Measurements from ENCODE around the gene CFAP157. TPM values are rescaled to one million over a fixed set of nuclear protein-coding genes. Genes with fewer than 3 reads are reported as not detected.
A peak's percentile ranks its signal among the peaks of the same experiment; 100 is the strongest.

Gene CFAP157
- polyA plus RNA-seq, 2 donors = 0.08 to 0.10 TPM

GRCh38 chr9:127690735-127691134 is 16.1 kb upstream of the CFAP157 start:
- WGBS, 2 donors = 92 to 93% methylated on average over 10 of the region's 10 CpGs
- no peaks in the 10 kb centered on the region for H3K9me3 ChIP-seq (ENCODE audit: control insufficient read depth in 2 of 2, insufficient read depth in 1 of 2, low read depth in 1 of 2, low read length in 1 of 2)
- H3K4me3 ChIP-seq (ENCODE audit: low read depth in 1 of 2, low read length in 2 of 2) = no peak overlapping the region
- H3K27me3 ChIP-seq (ENCODE audit: control insufficient read depth in 1 of 2, insufficient read depth in 2 of 2, low read length in 2 of 2) = no peaks in the 10 kb centered on the region
- no peak overlapping the region for H3K27ac ChIP-seq (ENCODE audit: low read depth in 2 of 2, low read length in 1 of 2)
- peaks cover 0 to 6% of the 10 kb centered on the region in 2 donors for H3K36me3 ChIP-seq (ENCODE audit: control insufficient read depth in 2 of 2, insufficient read depth in 2 of 2, low read length in 1 of 2)
- H3K4me1 ChIP-seq (ENCODE audit: control insufficient read depth in 2 of 2, insufficient read depth in 2 of 2, low read length in 1 of 2) = no peaks in the 10 kb centered on the region

- Histone ChIP-seq H3K4me3 (ENCODE audit: low read depth in 1 of 2, low read length in 2 of 2) (no peak overlapping the region), H3K27ac (ENCODE audit: low read depth in 2 of 2, low read length in 1 of 2) (no peak overlapping the region), H3K36me3 (ENCODE audit: control insufficient read depth in 2 of 2, insufficient read depth in 2 of 2, low read length in 1 of 2) (peaks cover 0 to 6% of the 10 kb centered on the region in 2 donors), H3K4me1 (ENCODE audit: control insufficient read depth in 2 of 2, insufficient read depth in 2 of 2, low read length in 1 of 2) (no peaks in the 10 kb centered on the region), H3K27me3 (ENCODE audit: control insufficient read depth in 1 of 2, insufficient read depth in 2 of 2, low read length in 2 of 2) (no peaks in the 10 kb centered on the region), H3K9me3 (ENCODE audit: control insufficient read depth in 2 of 2, insufficient read depth in 1 of 2, low read depth in 1 of 2, low read length in 1 of 2) (no peaks in the 10 kb centered on the region)
- WGBS, 2 donors = 84 to 87% methylated on average over 20 of the region's 20 CpGs
Measured at GRCh38 chr9:127692071-127692470, 14.7 kb upstream of the CFAP157 start.

GRCh38 chr9:127693143-127693542 is 13.6 kb upstream of the CFAP157 start:
- Histone ChIP-seq H3K36me3 (ENCODE audit: control insufficient read depth in 2 of 2, insufficient read depth in 2 of 2, low read length in 1 of 2) (peaks cover 0 to 6% of the 10 kb centered on the region in 2 donors), H3K4me1 (ENCODE audit: control insufficient read depth in 2 of 2, insufficient read depth in 2 of 2, low read length in 1 of 2) (no peaks in the 10 kb centered on the region), H3K9me3 (ENCODE audit: control insufficient read depth in 2 of 2, insufficient read depth in 1 of 2, low read depth in 1 of 2, low read length in 1 of 2) (no peaks in the 10 kb centered on the region), H3K4me3 (ENCODE audit: low read depth in 1 of 2, low read length in 2 of 2) (no peak overlapping the region), H3K27ac (ENCODE audit: low read depth in 2 of 2, low read length in 1 of 2) (no peak overlapping the region), H3K27me3 (ENCODE audit: control insufficient read depth in 1 of 2, insufficient read depth in 2 of 2, low read length in 2 of 2) (no peaks in the 10 kb centered on the region)
- 88 to 92% methylated on average over 10 of the region's 10 CpGs for WGBS, 2 donors

- WGBS, 2 donors = 91 to 95% methylated on average over 4 of the region's 4 CpGs
- no peaks in the 10 kb centered on the region for H3K4me1 ChIP-seq (ENCODE audit: control insufficient read depth in 2 of 2, insufficient read depth in 2 of 2, low read length in 1 of 2)
Measured at GRCh38 chr9:127693697-127694096, 13.1 kb upstream of the CFAP157 start.

GRCh38 chr9:127694890-127695720 is 11.7 kb upstream of the CFAP157 start:
- H3K27me3 ChIP-seq (ENCODE audit: control insufficient read depth in 1 of 2, insufficient read depth in 2 of 2, low read length in 2 of 2) = no peaks in the 10 kb centered on the region
- H3K27ac ChIP-seq (ENCODE audit: low read depth in 2 of 2, low read length in 1 of 2) = no peak overlapping the region
- peaks cover 0 to 6% of the 10 kb centered on the region in 2 donors for H3K36me3 ChIP-seq (ENCODE audit: control insufficient read depth in 2 of 2, insufficient read depth in 2 of 2, low read length in 1 of 2)
- H3K4me1 ChIP-seq (ENCODE audit: control insufficient read depth in 2 of 2, insufficient read depth in 2 of 2, low read length in 1 of 2) = no peaks in the 10 kb centered on the region
- H3K4me3 ChIP-seq (ENCODE audit: low read depth in 1 of 2, low read length in 2 of 2) = no peak overlapping the region
- no peaks in the 10 kb centered on the region for H3K9me3 ChIP-seq (ENCODE audit: control insufficient read depth in 2 of 2, insufficient read depth in 1 of 2, low read depth in 1 of 2, low read length in 1 of 2)
- WGBS, 2 donors = 61 to 73% methylated on average over 9 of the region's 9 CpGs

More at GRCh38 chr9:127693697-127694096, 13.1 kb upstream of the CFAP157 start:
- Histone ChIP-seq H3K4me3 (ENCODE audit: low read depth in 1 of 2, low read length in 2 of 2) (no peak overlapping the region), H3K9me3 (ENCODE audit: control insufficient read depth in 2 of 2, insufficient read depth in 1 of 2, low read depth in 1 of 2, low read length in 1 of 2) (no peaks in the 10 kb centered on the region), H3K27ac (ENCODE audit: low read depth in 2 of 2, low read length in 1 of 2) (no peak overlapping the region), H3K36me3 (ENCODE audit: control insufficient read depth in 2 of 2, insufficient read depth in 2 of 2, low read length in 1 of 2) (peaks cover 0 to 6% of the 10 kb centered on the region in 2 donors), H3K27me3 (ENCODE audit: control insufficient read depth in 1 of 2, insufficient read depth in 2 of 2, low read length in 2 of 2) (no peaks in the 10 kb centered on the region)

GRCh38 chr9:127697575-127697974 is 9.2 kb upstream of the CFAP157 start:
- Histone ChIP-seq H3K4me3 (ENCODE audit: low read depth in 1 of 2, low read length in 2 of 2) (no peak overlapping the region), H3K9me3 (ENCODE audit: control insufficient read depth in 2 of 2, insufficient read depth in 1 of 2, low read depth in 1 of 2, low read length in 1 of 2) (no peaks in the 10 kb centered on the region), H3K4me1 (ENCODE audit: control insufficient read depth in 2 of 2, insufficient read depth in 2 of 2, low read length in 1 of 2) (no peaks in the 10 kb centered on the region), H3K36me3 (ENCODE audit: control insufficient read depth in 2 of 2, insufficient read depth in 2 of 2, low read length in 1 of 2) (peaks cover 0 to 3% of the 10 kb centered on the region in 2 donors), H3K27ac (ENCODE audit: low read depth in 2 of 2, low read length in 1 of 2) (no peak overlapping the region), H3K27me3 (ENCODE audit: control insufficient read depth in 1 of 2, insufficient read depth in 2 of 2, low read length in 2 of 2) (no peaks in the 10 kb centered on the region)
- 80 to 83% methylated on average over 5 of the region's 5 CpGs for WGBS, 2 donors

- Histone ChIP-seq H3K4me3 (ENCODE audit: low read depth in 1 of 2, low read length in 2 of 2) (no peak overlapping the region), H3K36me3 (ENCODE audit: control insufficient read depth in 2 of 2, insufficient read depth in 2 of 2, low read length in 1 of 2) (peaks cover 0 to 2% of the 10 kb centered on the region in 2 donors), H3K9me3 (ENCODE audit: control insufficient read depth in 2 of 2, insufficient read depth in 1 of 2, low read depth in 1 of 2, low read length in 1 of 2) (no peaks in the 10 kb centered on the region), H3K27ac (ENCODE audit: low read depth in 2 of 2, low read length in 1 of 2) (no peak overlapping the region), H3K27me3 (ENCODE audit: control insufficient read depth in 1 of 2, insufficient read depth in 2 of 2, low read length in 2 of 2) (no peaks in the 10 kb centered on the region), H3K4me1 (ENCODE audit: control insufficient read depth in 2 of 2, insufficient read depth in 2 of 2, low read length in 1 of 2) (no peaks in the 10 kb centered on the region)
- WGBS, 2 donors = 94 to 96% methylated on average over 5 of the region's 5 CpGs
Measured at GRCh38 chr9:127698386-127698785, 8.4 kb upstream of the CFAP157 start.

- Histone ChIP-seq H3K4me3 (ENCODE audit: low read depth in 1 of 2, low read length in 2 of 2) (peak overlapping the region; percentile 13 to 34), H3K36me3 (ENCODE audit: control insufficient read depth in 2 of 2, insufficient read depth in 2 of 2, low read length in 1 of 2) (no peaks in the 10 kb centered on the region), H3K9me3 (ENCODE audit: control insufficient read depth in 2 of 2, insufficient read depth in 1 of 2, low read depth in 1 of 2, low read length in 1 of 2) (no peaks in the 10 kb centered on the region), H3K27ac (ENCODE audit: low read depth in 2 of 2, low read length in 1 of 2) (peak overlapping the region; percentile 80 to 92), H3K4me1 (ENCODE audit: control insufficient read depth in 2 of 2, insufficient read depth in 2 of 2, low read length in 1 of 2) (no peaks in the 10 kb centered on the region), H3K27me3 (ENCODE audit: control insufficient read depth in 1 of 2, insufficient read depth in 2 of 2, low read length in 2 of 2) (no peaks in the 10 kb centered on the region)
- WGBS, 2 donors = 13 to 17% methylated on average over 41 of the region's 41 CpGs
Measured at GRCh38 chr9:127698985-127699670, 7.7 kb upstream of the CFAP157 start.

GRCh38 chr9:127700140-127700539 is 6.6 kb upstream of the CFAP157 start:
- 96 to 100% methylated on average over 2 of the region's 2 CpGs for WGBS, 2 donors
- no peak overlapping the region for H3K27ac ChIP-seq (ENCODE audit: low read depth in 2 of 2, low read length in 1 of 2)

More at GRCh38 chr9:127700140-127700539, 6.6 kb upstream of the CFAP157 start:
- no peaks in the 10 kb centered on the region for H3K36me3 ChIP-seq (ENCODE audit: control insufficient read depth in 2 of 2, insufficient read depth in 2 of 2, low read length in 1 of 2)
- H3K4me3 ChIP-seq (ENCODE audit: low read depth in 1 of 2, low read length in 2 of 2) = no peak overlapping the region
- no peaks in the 10 kb centered on the region for H3K9me3 ChIP-seq (ENCODE audit: control insufficient read depth in 2 of 2, insufficient read depth in 1 of 2, low read depth in 1 of 2, low read length in 1 of 2)
- H3K4me1 ChIP-seq (ENCODE audit: control insufficient read depth in 2 of 2, insufficient read depth in 2 of 2, low read length in 1 of 2) = no peaks in the 10 kb centered on the region
- no peaks in the 10 kb centered on the region for H3K27me3 ChIP-seq (ENCODE audit: control insufficient read depth in 1 of 2, insufficient read depth in 2 of 2, low read length in 2 of 2)

Measured in esophagus (tissue), 2 donors.